Vagina (tissue), 2 donors: ENCODE measurements around the gene IFT57.
"Not testable (repeated sequence)": the region's sequence is repeated elsewhere in the genome, so short reads cannot be mapped to it uniquely, and the experiment has no call there.

Experiments
- CTCF ChIP-seq, 3 experiments: fragments of 450-650 bp in 2 of 3; fragments of 200-600 bp in 1 of 3; sonication (generic) in 1 of 3; IDR thresholded peaks; one replicate each; pipeline ENCODE4 v1.5.1; 2017 to 2019; ENCODE audit warnings: antibody characterized with exemption in 3 of 3, mild to moderate bottlenecking in 2 of 3, moderate library complexity in 2 of 3
- POLR2A ChIP-seq, 2 donors: fragments of 450-650 bp; IDR thresholded peaks; one replicate each; pipeline ENCODE4 v1.6.1; 2017; ENCODE audit warnings: antibody characterized with exemption in 2 of 2, mild to moderate bottlenecking in 2 of 2, moderate library complexity in 2 of 2
- POLR2AphosphoS5 ChIP-seq, 2 donors: sonication (generic); formaldehyde crosslinking; IDR thresholded peaks; one replicate each; pipeline ENCODE4 v1.9.0; 2017; ENCODE audit warnings: antibody characterized with exemption in 2 of 2, mild to moderate bottlenecking in 2 of 2, low read depth in 1 of 2; ENCODE audit not compliant: insufficient read depth in 1 of 2

GRCh38 chr3:108264534-108265298 is 42.5 kb upstream of the IFT57 start:
- not testable (repeated sequence) for TF ChIP-seq POLR2A (IDR thresholded peaks at IDR 0.05); POLR2AphosphoS5 (IDR thresholded peaks at IDR 0.05; ENCODE audit: insufficient read depth in 1 of 2, low read depth in 1 of 2); CTCF (IDR thresholded peaks at IDR 0.05)
